Type B pancreatic cell (in vitro differentiated cells): ENCODE measurements around the gene DEFB118. TPM values are rescaled to one million over a fixed set of nuclear protein-coding genes. Genes with fewer than 3 reads are reported as not detected.

Experiments used
- DNase-seq: peaks from one replicate; pipeline ENCODE4 v3.0.0; 2021; ENCODE audit warnings: mixed read lengths; ENCODE audit not compliant: unreplicated experiment; ENCODE audit errors: extremely low spot score
- H3K27ac Mint-ChIP-seq: 2 replicates; pipeline ENCODE4 v1.8.0; 2021; ENCODE audit warnings: mild to moderate bottlenecking, mixed read lengths
- H3K27me3 Mint-ChIP-seq: 2 replicates; pipeline ENCODE4 v1.8.0; 2021; ENCODE audit warnings: mixed read lengths
- H3K36me3 Mint-ChIP-seq: 2 replicates; pipeline ENCODE4 v1.8.0; 2021; ENCODE audit warnings: mixed read lengths
- H3K4me1 Mint-ChIP-seq: one replicate; pipeline ENCODE4 v1.8.0; 2021; ENCODE audit warnings: mixed read lengths; ENCODE audit not compliant: unreplicated experiment
- H3K4me3 Mint-ChIP-seq: 2 replicates; pipeline ENCODE4 v1.8.0; 2021; ENCODE audit warnings: mild to moderate bottlenecking, mixed read lengths
- H3K9me3 Mint-ChIP-seq: 2 replicates; pipeline ENCODE4 v1.8.0; 2021; ENCODE audit warnings: mixed read lengths
- CTCF ChIP-seq: fragments of 200-600 bp; sonication (generic); conservative IDR thresholded peaks from 2 replicates; pipeline ENCODE4 v1.5.0; 2021; ENCODE audit warnings: antibody characterized with exemption, mild to moderate bottlenecking
- total RNA-seq: library from RNA; stranded (reverse); gene quantifications from 2 replicates; pipeline ENCODE4 v1.2.1, GENCODE V29; 2021; ENCODE audit warnings: low replicate concordance

The DEFB118 gene
- total RNA-seq, 1 donor from 2014 or later: not detected

GRCh38 chr20:31410011-31410410, 41.6 kb downstream of the DEFB118 start:
- Mint-ChIP-seq H3K9me3 (peaks cover 14% of the 10 kb centered on the region), H3K4me1 (no peaks in the 10 kb centered on the region), H3K4me3 (no peak overlapping the region), H3K27ac (no peak overlapping the region), H3K27me3 (no peaks in the 10 kb centered on the region), H3K36me3 (no peaks in the 10 kb centered on the region)
- no peak for TF ChIP-seq CTCF
- no peak for DNase-seq

GRCh38 chr20:31414381-31414780, 46.0 kb downstream of the DEFB118 start:
- no peaks in the 10 kb centered on the region for H3K27me3 Mint-ChIP-seq

GRCh38 chr20:31415653-31416052, 47.3 kb downstream of the DEFB118 start:
- no peaks in the 10 kb centered on the region for H3K27me3 Mint-ChIP-seq

More at GRCh38 chr20:31414381-31414780, 46.0 kb downstream of the DEFB118 start:
- H3K4me1 Mint-ChIP-seq: no peaks in the 10 kb centered on the region
- H3K27ac Mint-ChIP-seq: no peak overlapping the region
- no peaks in the 10 kb centered on the region for H3K36me3 Mint-ChIP-seq
- TF ChIP-seq CTCF: no peak
- H3K9me3 Mint-ChIP-seq: peaks cover 10% of the 10 kb centered on the region
- H3K4me3 Mint-ChIP-seq: no peak overlapping the region
- DNase-seq: no peak

GRCh38 chr20:31418307-31418706, 49.9 kb downstream of the DEFB118 start:
- H3K27me3 Mint-ChIP-seq: no peaks in the 10 kb centered on the region

More at GRCh38 chr20:31415653-31416052, 47.3 kb downstream of the DEFB118 start:
- H3K27ac Mint-ChIP-seq: no peak overlapping the region
- peaks cover 10% of the 10 kb centered on the region for H3K9me3 Mint-ChIP-seq
- no peak overlapping the region for H3K4me3 Mint-ChIP-seq
- no peaks in the 10 kb centered on the region for H3K4me1 Mint-ChIP-seq
- H3K36me3 Mint-ChIP-seq: no peaks in the 10 kb centered on the region
- DNase-seq: no peak
- no peak for TF ChIP-seq CTCF

More at GRCh38 chr20:31418307-31418706, 49.9 kb downstream of the DEFB118 start:
- Mint-ChIP-seq H3K27ac (no peak overlapping the region), H3K4me1 (no peaks in the 10 kb centered on the region), H3K36me3 (no peaks in the 10 kb centered on the region), H3K4me3 (no peak overlapping the region), H3K9me3 (peaks cover 10% of the 10 kb centered on the region)
- no peak for TF ChIP-seq CTCF
- DNase-seq: no peak

Other genes starting within 250 kb of the DEFB118 start
- not detected in 2 replicates for gene DEFB115, start 110.9 kb upstream of the DEFB118 start, total RNA-seq
- not detected in 2 replicates for gene DEFB116, start 60.0 kb upstream of the DEFB118 start, total RNA-seq
- gene DEFB119, start 22.0 kb downstream of the DEFB118 start, total RNA-seq: not detected in 2 replicates
- not detected in 2 replicates for gene DEFB121, start 37.6 kb downstream of the DEFB118 start, total RNA-seq
- gene DEFB123, start 72.0 kb downstream of the DEFB118 start, total RNA-seq: not detected in 2 replicates
- not detected in 2 replicates for gene DEFB124, start 106.5 kb downstream of the DEFB118 start, total RNA-seq
- gene REM1, start 106.7 kb downstream of the DEFB118 start, total RNA-seq: not detected in 2 replicates
- gene HM13, start 145.8 kb downstream of the DEFB118 start, total RNA-seq: 246 and 281 TPM in 2 replicates
- gene ID1, start 236.7 kb downstream of the DEFB118 start, total RNA-seq: 472 and 516 TPM in 2 replicates